GM18519 (cell line): ENCODE results near the gene MYO1F.
"Not testable (repeated sequence)": the region's sequence is repeated elsewhere in the genome, so short reads cannot be mapped to it uniquely, and the experiment has no call there.

Experiments
- ATAC-seq: cut with Tn5 transposase; IDR thresholded peaks from one replicate; pipeline ENCODE4 v1.9.1; 2021; ENCODE audit warnings: mild to moderate bottlenecking, moderate library complexity; ENCODE audit not compliant: unreplicated experiment, low FRiP score

Gene MYO1F

DNA sequence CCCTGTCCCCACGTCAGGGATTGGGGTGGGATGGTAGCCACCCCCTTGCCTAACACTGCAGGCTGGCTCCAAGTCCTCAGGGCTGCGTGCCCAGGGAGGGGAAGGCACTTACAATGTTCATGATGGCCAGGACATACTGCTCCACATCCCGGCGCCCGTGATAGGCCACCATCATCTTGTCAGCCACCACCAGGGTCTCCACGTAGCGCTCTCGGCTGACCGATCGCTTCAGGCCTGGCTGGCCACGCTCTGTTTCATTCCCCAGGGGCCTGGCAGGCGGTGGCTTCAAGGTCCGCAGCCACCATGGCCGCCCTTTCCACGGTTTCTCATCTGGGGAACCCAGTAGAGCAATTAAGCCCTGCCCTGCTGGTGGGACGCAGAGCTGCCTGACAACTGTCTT, 23.6 kb upstream of the MYO1F start:
- ATAC-seq = no peak

DNA sequence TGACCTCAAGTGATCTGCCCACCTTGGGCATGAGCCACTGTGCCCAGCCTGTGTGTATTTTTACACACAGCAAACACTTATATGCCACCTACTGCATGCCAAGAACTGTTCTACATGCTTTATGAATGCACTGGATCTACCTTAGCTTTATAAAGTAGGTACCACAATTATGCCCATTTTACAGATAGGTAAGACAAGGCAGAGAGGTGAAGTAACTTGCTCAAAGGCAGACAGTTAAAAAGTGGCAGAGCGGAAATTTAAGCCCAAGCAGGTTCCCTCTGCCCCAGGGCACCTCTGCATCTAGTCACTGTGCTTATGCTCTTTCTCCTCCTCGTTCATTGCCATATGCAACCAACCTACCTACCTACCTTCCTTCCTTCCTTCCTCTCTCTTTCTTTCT, 22.8 kb upstream of the MYO1F start:
- no peak for ATAC-seq

- ATAC-seq = no peak
Measured at GRCh38 chr19:8596168-8596567, 18.9 kb upstream of the MYO1F start.

- no peak for ATAC-seq
Measured at GRCh38 chr19:8595651-8596050, 18.4 kb upstream of the MYO1F start.

GRCh38 chr19:8593931-8594330, 16.7 kb upstream of the MYO1F start:
- no peak for ATAC-seq

DNA sequence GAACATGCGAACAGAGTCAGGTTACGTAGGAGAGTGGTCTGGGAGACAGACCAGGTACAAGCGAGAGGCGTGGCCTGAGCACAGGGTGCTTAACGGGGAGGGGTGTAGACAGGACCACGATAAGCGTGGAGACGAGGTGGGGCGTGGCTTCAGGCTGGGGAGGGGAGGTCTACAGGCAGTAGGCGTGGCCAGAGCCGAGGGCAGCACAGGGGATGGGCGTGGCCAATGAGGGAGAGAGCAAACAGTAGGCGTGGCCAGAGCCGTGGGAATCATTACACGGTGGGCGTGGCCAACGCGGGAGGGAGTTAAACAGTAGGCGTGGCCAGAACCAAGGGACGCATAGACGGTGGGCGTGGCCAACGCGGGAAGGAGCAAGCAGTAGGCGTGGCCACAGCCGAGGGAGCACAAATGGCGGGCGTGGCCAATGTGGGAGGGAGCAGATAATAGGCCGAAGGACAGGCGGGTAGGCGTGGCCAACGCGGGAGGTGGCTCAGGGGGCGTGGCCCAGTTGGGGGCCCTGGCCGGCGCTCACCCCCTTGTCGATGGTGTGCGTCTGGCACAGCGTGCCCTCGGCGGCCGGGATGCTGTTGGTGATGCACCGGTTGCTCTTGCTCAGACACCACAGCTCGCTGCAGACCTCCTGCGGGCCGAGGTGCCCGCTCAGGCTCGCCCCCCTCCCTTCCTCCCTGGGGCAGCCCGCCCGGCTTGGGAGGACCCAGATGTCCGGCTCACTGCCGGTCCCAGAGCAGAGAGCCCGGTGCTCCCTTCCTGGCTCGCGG, 15.2 kb upstream of the MYO1F start:
- ATAC-seq = no peak

GRCh38 chr19:8589177-8589714, 12.0 kb upstream of the MYO1F start:
- no peak for ATAC-seq

GRCh38 chr19:8585894-8586750, 8.9 kb upstream of the MYO1F start:
- ATAC-seq = no peak

DNA sequence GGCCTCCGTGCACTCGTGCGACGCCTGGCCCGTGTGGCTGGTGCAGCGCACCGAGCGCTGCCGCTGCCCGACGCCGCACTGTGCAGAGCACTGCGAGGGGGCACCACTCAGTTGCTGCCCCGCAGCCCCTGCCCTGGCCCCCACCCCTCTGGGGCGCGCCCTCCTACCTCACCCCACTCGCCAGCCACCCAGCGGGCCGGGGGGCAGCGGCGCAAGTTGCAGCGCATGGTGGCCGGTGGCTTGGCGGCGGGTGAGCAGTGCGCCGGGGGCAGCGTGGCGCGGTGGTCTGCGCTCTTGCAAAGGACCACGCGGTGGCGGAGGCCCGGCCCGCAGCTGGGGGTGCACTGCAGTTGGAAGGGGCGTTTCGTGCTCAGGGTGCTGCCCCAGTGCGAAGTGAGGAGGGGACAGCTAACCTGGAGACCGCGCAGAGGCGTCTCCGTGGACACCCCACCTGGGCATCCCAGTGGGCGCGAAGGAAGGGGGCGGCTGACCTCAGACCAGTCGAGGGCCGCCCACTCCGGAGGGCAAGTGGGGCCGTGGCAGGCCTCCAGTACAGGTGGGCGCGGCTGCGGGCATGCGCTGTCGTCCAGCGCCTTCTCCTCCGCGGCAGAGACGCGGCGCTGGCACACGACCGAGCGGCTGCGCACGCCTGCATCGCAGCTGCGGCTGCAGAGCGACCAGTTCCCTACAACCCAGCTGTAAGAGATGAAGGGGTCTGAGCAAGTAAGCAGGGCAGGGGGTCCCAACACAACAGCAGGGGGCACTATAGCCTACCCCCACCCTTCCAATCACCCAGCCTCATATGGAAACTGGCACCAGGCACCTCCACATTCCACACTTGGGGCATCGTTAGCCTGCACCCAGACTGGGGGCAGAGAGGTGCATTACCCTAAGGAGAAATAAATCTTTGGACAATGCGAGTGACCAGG, 8.0 kb upstream of the MYO1F start:
- no peak for ATAC-seq

DNA sequence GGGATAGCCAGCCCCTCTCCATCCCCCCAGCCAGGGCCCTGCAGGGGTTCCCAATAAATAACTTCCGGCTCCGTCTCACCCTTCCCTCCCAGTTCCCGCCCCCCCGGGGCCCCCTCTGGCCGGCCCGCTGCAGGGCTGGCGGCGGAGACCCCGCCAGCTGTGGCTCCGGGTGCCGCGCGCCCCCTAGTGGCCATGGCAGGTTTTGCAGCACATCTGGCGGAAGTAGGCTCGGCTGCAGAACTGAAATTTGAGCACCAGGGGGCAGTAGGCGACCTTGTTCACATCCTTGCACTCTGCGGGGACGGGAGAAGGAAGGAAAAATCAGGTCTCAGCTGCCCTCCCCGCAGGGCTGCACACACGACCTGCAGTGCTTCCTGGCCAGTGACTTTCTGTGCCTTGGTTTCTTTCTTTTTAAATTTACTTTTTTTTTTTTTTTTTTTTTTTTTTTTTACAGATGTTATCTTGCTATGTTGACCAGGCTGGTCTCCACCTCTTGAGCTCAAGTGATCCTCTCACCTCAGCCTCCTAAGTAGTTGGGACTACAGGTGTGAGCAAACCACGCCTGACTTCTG, 3.6 kb upstream of the MYO1F start:
- ATAC-seq = no peak

- ATAC-seq = no peak
Measured at GRCh38 chr19:8578642-8579265, 1.5 kb upstream of the MYO1F start.

- no peak for ATAC-seq
Measured at GRCh38 chr19:8577741-8578140, 499 bp upstream of the MYO1F start.

DNA sequence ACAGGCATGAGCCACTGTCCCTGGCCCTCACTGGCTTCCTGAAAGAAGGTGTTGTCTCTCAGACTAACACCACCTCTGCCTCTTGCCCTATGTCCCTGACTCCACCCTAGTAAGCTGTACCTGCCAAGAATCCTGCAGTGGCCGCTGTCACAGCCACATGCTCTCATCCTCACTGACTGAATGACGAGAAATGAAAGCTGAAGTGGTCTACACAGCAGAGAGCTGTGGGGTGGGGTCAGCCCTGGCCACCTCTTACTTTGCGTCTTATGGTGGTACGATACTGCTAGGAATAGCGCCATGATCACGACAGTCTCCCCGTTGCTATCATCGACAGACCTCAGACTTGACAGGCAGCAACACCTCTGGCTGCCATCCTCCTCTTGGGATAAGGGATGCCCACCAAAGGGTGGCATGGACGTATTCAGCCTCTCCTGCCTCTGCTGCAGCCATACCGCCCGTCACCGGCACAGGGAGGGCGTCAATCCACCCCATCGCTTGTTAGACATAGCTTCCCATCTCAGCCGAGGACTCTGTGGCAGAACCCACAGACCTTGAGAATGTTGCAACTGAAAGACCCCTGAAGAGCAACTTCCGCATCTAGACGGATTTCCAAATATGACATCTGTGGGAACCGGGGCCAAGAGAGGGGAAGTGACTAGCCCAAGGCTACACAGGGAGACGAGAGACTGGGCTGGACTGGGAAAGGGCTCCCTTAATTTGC, 809 bp downstream of the MYO1F start:
- no peak for ATAC-seq

GRCh38 chr19:8575467-8575997, 1.7 kb downstream of the MYO1F start:
- no peak for ATAC-seq

- not testable (repeated sequence) for ATAC-seq
Measured at GRCh38 chr19:8574619-8574922, 2.7 kb downstream of the MYO1F start.

DNA sequence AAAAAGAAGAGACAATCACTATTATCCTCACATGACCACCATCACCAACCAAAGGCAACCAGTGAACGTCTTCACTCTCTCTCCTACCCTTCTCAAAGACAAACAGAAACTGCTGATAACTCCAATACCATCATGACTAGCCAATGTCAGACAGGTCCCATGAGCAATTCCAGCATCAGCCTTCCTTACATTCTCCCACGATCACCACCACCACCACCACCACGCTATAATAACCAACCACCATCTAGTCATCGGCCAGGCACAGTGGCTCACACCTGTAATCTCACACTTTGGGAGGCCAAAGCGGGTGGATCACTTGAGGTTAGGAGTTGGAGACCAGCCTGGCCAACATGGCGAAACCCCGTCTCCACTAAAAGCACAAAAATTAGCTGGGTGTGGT, 3.9 kb downstream of the MYO1F start:
- ATAC-seq = no peak

GRCh38 chr19:8571006-8571411, 6.2 kb downstream of the MYO1F start:
- no peak for ATAC-seq

- ATAC-seq = peak; percentile 61
Measured at GRCh38 chr19:8569066-8569771, 8.0 kb downstream of the MYO1F start.
